Measurements from ENCODE around the gene PRDX2.

Gene PRDX2

DNA sequence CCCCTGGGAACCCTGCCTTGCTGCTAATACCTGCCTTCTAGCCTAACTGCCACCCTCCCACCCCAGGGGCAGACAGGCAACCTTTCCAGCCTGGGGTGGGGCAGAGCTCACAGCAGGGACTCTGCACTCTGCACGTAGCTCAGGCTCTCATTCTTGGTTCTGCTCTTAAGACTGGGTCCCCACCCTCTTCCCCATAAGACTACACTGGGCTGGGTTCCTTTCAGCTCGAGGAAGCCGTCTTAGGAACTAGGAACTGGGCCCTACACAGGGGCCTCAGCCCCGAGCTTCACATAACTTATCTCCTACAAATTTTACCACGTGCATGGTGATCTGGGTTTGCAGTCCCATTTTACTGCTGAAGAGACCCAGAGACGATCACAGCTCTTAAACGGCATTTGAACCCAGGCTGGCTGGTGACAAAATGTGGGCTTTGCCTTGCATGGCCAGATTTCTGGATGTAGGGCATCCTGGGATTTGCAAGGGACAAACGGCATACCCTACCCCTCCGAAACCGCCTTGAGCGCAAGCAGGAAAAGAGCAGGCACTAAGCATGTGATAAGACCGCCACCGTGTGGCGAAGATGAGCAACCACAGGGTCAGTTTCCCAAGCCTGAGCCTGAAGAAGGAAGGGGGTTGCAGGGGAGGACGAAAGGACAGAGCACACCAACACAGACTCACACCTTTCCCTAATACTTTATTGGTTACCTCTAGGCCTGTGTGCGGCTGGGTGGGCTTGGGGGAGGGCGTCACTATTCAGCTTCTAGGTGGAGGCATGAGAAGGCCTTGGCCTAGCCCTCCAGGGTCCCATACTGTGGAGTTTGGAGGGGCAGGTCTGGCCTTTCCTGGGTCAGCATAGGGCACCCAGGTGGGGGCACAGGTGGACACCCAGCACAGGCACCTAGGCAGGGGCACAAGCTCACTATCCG is 5.2 kb downstream of the PRDX2 start:
- WGBS (ENCODE audit: insufficient coverage): 26% methylated on average over 10 of the region's 18 CpGs
- DNase-seq: peak; percentile 76 to 88 (median 85)
- no peaks in the 10 kb centered on the region for H3K9me3 ChIP-seq (ENCODE audit: control extremely low read depth in 1 of 5, control insufficient read depth in 4 of 5, insufficient read depth in 2 of 5, low read depth in 1 of 5, low read length in 4 of 5)
- peak overlapping the region in 4 of 7 experiments; percentile 3 to 40 (median 26) for H3K4me3 ChIP-seq (ENCODE audit: control insufficient read depth in 1 of 7, extremely low read depth in 1 of 7, insufficient read depth in 4 of 7, low read depth in 2 of 7, low read length in 6 of 7)
- H3K27me3 ChIP-seq (replicated peaks in 2 of 5; ENCODE audit: control insufficient read depth in 4 of 5, insufficient read depth in 5 of 5, low read length in 4 of 5): no peaks in the 10 kb centered on the region
- peaks cover 0 to 13% (median 6%) of the 10 kb centered on the region in 4 experiments for H3K36me3 ChIP-seq (ENCODE audit: control insufficient read depth in 4 of 4, insufficient read depth in 4 of 4, low read length in 3 of 4)
- CTCF ChIA-PET: interaction anchor here (0.9 to 15.3 kb wide), 17 partner anchors 8 to 123 kb away, joined by 3 to 612 read pairs (median 5); partner anchors contain the start of genes GET3, HOOK2 and TRIR
- peaks cover 2 to 37% (median 34%) of the 10 kb centered on the region in 4 experiments for H3K4me1 ChIP-seq (ENCODE audit: control extremely low read depth in 1 of 4, control insufficient read depth in 4 of 4, insufficient read depth in 4 of 4, low read length in 3 of 4)
- POLR2A ChIA-PET: interaction anchor here (1.2 to 12.0 kb wide), 3 partner anchors 13 to 30 kb away, joined by 3 to 198 read pairs (median 6); partner anchors contain the start of gene HOOK2
- H3K27ac ChIP-seq (ENCODE audit: insufficient read depth in 1 of 2, low read depth in 1 of 2, low read length in 2 of 2, poor library complexity in 1 of 2, severe bottlenecking in 2 of 2): peak overlapping the region in 1 of 2 experiments; percentile 54

GRCh38 chr19:12794971-12795381 is 6.6 kb downstream of the PRDX2 start:
- no peaks in the 10 kb centered on the region for H3K27me3 ChIP-seq (replicated peaks in 2 of 5; ENCODE audit: control insufficient read depth in 4 of 5, insufficient read depth in 5 of 5, low read length in 4 of 5)
- CTCF ChIA-PET: interaction anchor here (0.6 to 15.3 kb wide), 9 partner anchors 26 to 121 kb away, joined by 3 to 612 read pairs (median 6); partner anchors contain the start of gene HOOK2
- no peak overlapping the region for H3K27ac ChIP-seq (ENCODE audit: insufficient read depth in 1 of 2, low read depth in 1 of 2, low read length in 2 of 2, poor library complexity in 1 of 2, severe bottlenecking in 2 of 2)
- POLR2A ChIA-PET: interaction anchor here (0.7 to 12.0 kb wide), 2 partner anchors 19 to 299 kb away, joined by 3 to 198 read pairs; partner anchors contain the start of gene HOOK2
- 95% methylated on average over 9 of the region's 9 CpGs for WGBS (ENCODE audit: insufficient coverage)
- H3K4me3 ChIP-seq (ENCODE audit: control insufficient read depth in 1 of 7, extremely low read depth in 1 of 7, insufficient read depth in 4 of 7, low read depth in 2 of 7, low read length in 6 of 7): no peak overlapping the region
- peaks cover 0 to 12% (median 4%) of the 10 kb centered on the region in 4 experiments for H3K36me3 ChIP-seq (ENCODE audit: control insufficient read depth in 4 of 4, insufficient read depth in 4 of 4, low read length in 3 of 4)
- DNase-seq: no peak
- no peaks in the 10 kb centered on the region for H3K9me3 ChIP-seq (ENCODE audit: control extremely low read depth in 1 of 5, control insufficient read depth in 4 of 5, insufficient read depth in 2 of 5, low read depth in 1 of 5, low read length in 4 of 5)
- H3K4me1 ChIP-seq (ENCODE audit: control extremely low read depth in 1 of 4, control insufficient read depth in 4 of 4, insufficient read depth in 4 of 4, low read length in 3 of 4): peaks cover 4 to 41% (median 32%) of the 10 kb centered on the region in 4 experiments

- H3K4me3 ChIP-seq (ENCODE audit: control insufficient read depth in 1 of 7, extremely low read depth in 1 of 7, insufficient read depth in 4 of 7, low read depth in 2 of 7, low read length in 6 of 7): peak overlapping the region; percentile 28 to 99 (median 93)
- peaks cover 0 to 6% (median under 1%) of the 10 kb centered on the region in 4 experiments for H3K36me3 ChIP-seq (ENCODE audit: control insufficient read depth in 4 of 4, insufficient read depth in 4 of 4, low read length in 3 of 4)
- no peaks in the 10 kb centered on the region for H3K9me3 ChIP-seq (ENCODE audit: control extremely low read depth in 1 of 5, control insufficient read depth in 4 of 5, insufficient read depth in 2 of 5, low read depth in 1 of 5, low read length in 4 of 5)
- H3K27me3 ChIP-seq (replicated peaks in 2 of 5; ENCODE audit: control insufficient read depth in 4 of 5, insufficient read depth in 5 of 5, low read length in 4 of 5): no peaks in the 10 kb centered on the region
- ChIA-PET POLR2A (interaction anchor here (0.7 to 12.0 kb wide), 8 partner anchors 7 to 1286 kb away, joined by 3 to 198 read pairs (median 8); partner anchors contain the start of genes HOOK2, PRDX2, RNASEH2A and THSD8), CTCF (interaction anchor here (0.6 to 15.3 kb wide), 6 partner anchors 25 to 78 kb away, joined by 3 to 612 read pairs (median 10); partner anchors contain the start of gene HOOK2)
- peak overlapping the region; percentile 94 to 96 for H3K27ac ChIP-seq (ENCODE audit: insufficient read depth in 1 of 2, low read depth in 1 of 2, low read length in 2 of 2, poor library complexity in 1 of 2, severe bottlenecking in 2 of 2)
- 98% methylated on average over 5 of the region's 7 CpGs for WGBS (ENCODE audit: insufficient coverage)
- no peak for DNase-seq
- peaks cover 4 to 43% (median 32%) of the 10 kb centered on the region in 4 experiments for H3K4me1 ChIP-seq (ENCODE audit: control extremely low read depth in 1 of 4, control insufficient read depth in 4 of 4, insufficient read depth in 4 of 4, low read length in 3 of 4)
Observed at GRCh38 chr19:12794196-12794941, 7.2 kb downstream of the PRDX2 start.

GRCh38 chr19:12793290-12794195 is 8.1 kb downstream of the PRDX2 start:
- Histone ChIP-seq H3K9me3 (ENCODE audit: control extremely low read depth in 1 of 5, control insufficient read depth in 4 of 5, insufficient read depth in 2 of 5, low read depth in 1 of 5, low read length in 4 of 5) (no peaks in the 10 kb centered on the region), H3K4me3 (ENCODE audit: control insufficient read depth in 1 of 7, extremely low read depth in 1 of 7, insufficient read depth in 4 of 7, low read depth in 2 of 7, low read length in 6 of 7) (peak overlapping the region; percentile 41 to 99 (median 93)), H3K27me3 (replicated peaks in 2 of 5; ENCODE audit: control insufficient read depth in 4 of 5, insufficient read depth in 5 of 5, low read length in 4 of 5) (no peaks in the 10 kb centered on the region), H3K36me3 (ENCODE audit: control insufficient read depth in 4 of 4, insufficient read depth in 4 of 4, low read length in 3 of 4) (peaks cover 0 to under 1% (median 0%) of the 10 kb centered on the region in 4 experiments), H3K27ac (ENCODE audit: insufficient read depth in 1 of 2, low read depth in 1 of 2, low read length in 2 of 2, poor library complexity in 1 of 2, severe bottlenecking in 2 of 2) (peak overlapping the region; percentile 94 to 96), H3K4me1 (ENCODE audit: control extremely low read depth in 1 of 4, control insufficient read depth in 4 of 4, insufficient read depth in 4 of 4, low read length in 3 of 4) (peaks cover 4 to 51% (median 40%) of the 10 kb centered on the region in 4 experiments)
- ChIA-PET POLR2A (interaction anchor here (0.5 to 12.0 kb wide), 18 partner anchors 8 to 1287 kb away, joined by 3 to 198 read pairs (median 6); partner anchors contain the start of genes CALR, DHPS, GET3 and HOOK2), CTCF (interaction anchor here (1.2 to 15.3 kb wide), 4 partner anchors 10 to 78 kb away, joined by 3 to 612 read pairs (median 22); partner anchors contain the start of gene HOOK2)
- peak; percentile 93 to 98 (median 97) for DNase-seq
- under 1% methylated on average over 61 of the region's 81 CpGs for WGBS (ENCODE audit: insufficient coverage)

DNA sequence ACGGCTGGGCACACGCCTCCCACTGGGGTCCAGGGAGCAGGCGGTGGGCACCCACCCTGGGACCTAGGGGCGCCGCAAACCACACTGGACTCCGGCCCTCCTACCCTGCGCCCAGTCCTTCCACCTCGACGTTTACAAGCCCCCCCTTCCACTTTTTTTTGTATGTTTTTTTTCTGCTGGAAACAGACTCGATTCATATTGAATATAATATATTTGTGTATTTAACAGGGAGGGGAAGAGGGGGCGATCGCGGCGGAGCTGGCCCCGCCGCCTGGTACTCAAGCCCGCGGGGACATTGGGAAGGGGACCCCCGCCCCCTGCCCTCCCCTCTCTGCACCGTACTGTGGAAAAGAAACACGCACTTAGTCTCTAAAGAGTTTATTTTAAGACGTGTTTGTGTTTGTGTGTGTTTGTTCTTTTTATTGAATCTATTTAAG is 8.7 kb downstream of the PRDX2 start:
- peaks cover 8 to 58% (median 47%) of the 10 kb centered on the region in 4 experiments for H3K4me1 ChIP-seq (ENCODE audit: control extremely low read depth in 1 of 4, control insufficient read depth in 4 of 4, insufficient read depth in 4 of 4, low read length in 3 of 4)
- no peaks in the 10 kb centered on the region for H3K27me3 ChIP-seq (replicated peaks in 2 of 5; ENCODE audit: control insufficient read depth in 4 of 5, insufficient read depth in 5 of 5, low read length in 4 of 5)
- peak overlapping the region; percentile 72 to 99 (median 96) for H3K4me3 ChIP-seq (ENCODE audit: control insufficient read depth in 1 of 7, extremely low read depth in 1 of 7, insufficient read depth in 4 of 7, low read depth in 2 of 7, low read length in 6 of 7)
- WGBS (ENCODE audit: insufficient coverage): 0% methylated on average over 6 of the region's 22 CpGs
- ChIA-PET CTCF (interaction anchor here (1.2 to 15.3 kb wide), 3 partner anchors 11 to 55 kb away, joined by 3 to 612 read pairs (median 4); partner anchors contain the start of gene HOOK2), POLR2A (interaction anchor here (0.5 to 12.0 kb wide), 16 partner anchors 9 to 495 kb away, joined by 3 to 198 read pairs (median 6); partner anchors contain the start of genes CALR, DHPS, GET3 and HOOK2)
- H3K36me3 ChIP-seq (ENCODE audit: control insufficient read depth in 4 of 4, insufficient read depth in 4 of 4, low read length in 3 of 4): no peaks in the 10 kb centered on the region
- H3K9me3 ChIP-seq (ENCODE audit: control extremely low read depth in 1 of 5, control insufficient read depth in 4 of 5, insufficient read depth in 2 of 5, low read depth in 1 of 5, low read length in 4 of 5): no peaks in the 10 kb centered on the region
- DNase-seq: no peak
- H3K27ac ChIP-seq (ENCODE audit: insufficient read depth in 1 of 2, low read depth in 1 of 2, low read length in 2 of 2, poor library complexity in 1 of 2, severe bottlenecking in 2 of 2): peak overlapping the region; percentile 94 to 96

Measured in common myeloid progenitor, CD34-positive (primary cell).